Measurements from ENCODE around the gene CDC42BPB.
A peak's percentile ranks its signal among the peaks of the same experiment; 100 is the strongest.

Gene CDC42BPB

DNA sequence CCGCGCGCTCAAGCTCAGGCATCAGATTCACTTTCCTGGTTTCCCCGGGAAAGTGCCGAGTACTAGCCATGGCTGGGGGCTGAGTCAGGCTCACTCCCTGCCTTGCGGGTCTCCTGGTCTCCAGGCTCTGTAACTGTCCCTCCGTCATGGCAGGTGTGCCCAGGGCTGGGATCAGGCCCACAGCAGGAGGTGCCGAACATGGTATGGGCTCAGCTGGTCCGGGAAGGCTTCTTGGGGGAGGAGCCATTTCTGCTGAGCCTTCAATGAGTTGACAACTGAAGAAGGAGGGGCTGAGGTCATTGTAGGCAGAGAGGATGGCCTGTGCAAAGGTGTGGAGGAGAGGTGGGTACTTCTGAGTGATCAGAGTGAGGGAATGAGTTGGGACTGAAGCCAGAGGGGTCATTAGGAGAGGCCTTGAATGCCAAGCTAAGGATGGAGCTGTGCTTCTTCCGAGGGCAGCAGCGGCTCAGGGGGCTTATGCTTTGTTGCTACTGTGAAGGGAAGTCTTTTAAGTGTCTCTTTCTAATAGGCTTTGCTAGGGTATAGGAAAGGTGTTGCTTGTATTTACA is 37.9 kb upstream of the CDC42BPB start:
- no peak for DNase-seq

DNA sequence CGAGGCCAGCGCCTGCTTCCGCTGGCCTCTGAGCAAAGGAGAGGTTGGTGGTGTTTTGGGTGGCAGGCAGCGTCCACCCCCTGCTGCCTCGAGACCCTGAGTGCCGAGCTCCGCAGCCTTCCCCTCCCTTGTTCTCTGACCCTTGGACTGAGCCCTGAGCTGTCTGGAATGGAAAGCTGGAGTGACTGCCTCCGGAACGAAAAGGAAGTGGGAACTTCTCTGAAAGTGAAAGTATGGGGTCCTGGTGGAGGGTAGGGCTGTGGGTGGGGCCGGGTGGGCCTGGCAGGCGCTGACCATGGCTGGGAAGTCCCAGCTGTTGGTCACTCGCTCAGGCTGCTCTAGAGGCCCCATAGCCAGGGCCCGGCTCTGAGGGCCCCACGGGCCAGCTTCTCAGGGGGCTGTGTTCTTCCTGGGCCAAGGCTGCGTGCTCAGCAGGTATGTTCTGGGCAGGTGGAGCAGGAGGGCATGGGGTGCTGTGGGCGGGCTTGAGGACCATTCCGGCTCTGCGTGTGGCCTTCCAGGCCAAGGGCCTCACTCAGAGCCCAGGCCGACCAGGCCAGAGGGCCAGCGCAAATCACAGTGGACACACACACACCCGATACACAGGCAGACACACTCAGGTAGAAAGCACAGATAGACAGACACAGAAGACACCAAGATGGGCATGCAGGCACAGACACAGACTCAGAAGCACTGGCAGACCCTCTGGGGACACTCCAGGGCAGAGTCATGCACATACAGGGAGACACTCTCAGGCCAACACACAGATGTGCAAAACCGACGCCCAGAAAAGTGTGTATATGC is 37.3 kb upstream of the CDC42BPB start, which contains the start of gene EXOC3L4:
Gene EXOC3L4, plus strand, starts transcription at position 320 of the 804 bp plus-strand sequence. CDS start 5,495 bp downstream, outside the sequence.
- DNase-seq, result no peak

DNA sequence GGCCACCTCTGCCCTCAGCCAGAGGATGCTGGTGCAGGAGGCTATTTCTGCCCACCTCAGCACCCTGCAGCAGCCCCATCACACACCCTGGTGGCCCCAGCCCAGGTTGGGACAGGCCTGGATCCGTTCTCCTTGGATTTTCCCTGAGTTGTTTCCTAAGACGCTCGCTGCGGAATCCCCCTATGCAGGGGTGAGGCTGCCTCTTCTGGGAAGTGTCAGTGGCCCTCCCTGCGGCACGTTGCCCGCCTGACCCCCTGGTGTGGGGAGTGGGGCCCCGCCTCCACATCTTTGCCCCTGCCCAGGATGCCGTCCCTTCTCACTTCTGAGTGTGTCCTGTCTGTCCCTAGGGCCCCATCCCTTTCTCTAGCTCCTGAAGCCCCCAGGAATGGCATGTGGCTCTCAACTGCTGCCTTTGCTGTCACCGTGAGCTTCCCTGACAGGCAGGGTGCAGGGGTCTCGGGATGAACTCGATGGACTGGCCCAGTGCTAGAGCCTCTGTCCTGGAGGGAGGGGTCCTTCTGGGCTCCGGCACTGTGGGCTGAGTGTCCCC is 36.6 kb upstream of the CDC42BPB start:
- DNase-seq, result no peak

DNA sequence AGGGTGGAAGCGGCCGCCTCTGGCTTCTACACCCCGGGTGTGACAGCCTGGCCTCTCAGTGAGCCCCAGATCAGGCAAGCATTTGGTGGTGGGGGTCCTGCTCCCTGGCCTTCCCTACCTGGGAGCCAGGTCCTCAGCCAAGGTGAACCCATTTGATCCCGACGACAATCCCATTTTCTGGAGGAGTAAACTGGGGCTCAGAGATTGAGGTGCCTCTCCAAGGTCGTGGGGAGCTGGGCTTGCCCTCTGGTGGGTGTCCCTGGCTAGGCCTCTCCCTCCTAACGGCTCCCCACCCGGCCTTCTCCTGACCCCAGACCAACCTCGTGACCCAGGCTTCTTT is 34.5 kb upstream of the CDC42BPB start:
- no peak for DNase-seq

DNA sequence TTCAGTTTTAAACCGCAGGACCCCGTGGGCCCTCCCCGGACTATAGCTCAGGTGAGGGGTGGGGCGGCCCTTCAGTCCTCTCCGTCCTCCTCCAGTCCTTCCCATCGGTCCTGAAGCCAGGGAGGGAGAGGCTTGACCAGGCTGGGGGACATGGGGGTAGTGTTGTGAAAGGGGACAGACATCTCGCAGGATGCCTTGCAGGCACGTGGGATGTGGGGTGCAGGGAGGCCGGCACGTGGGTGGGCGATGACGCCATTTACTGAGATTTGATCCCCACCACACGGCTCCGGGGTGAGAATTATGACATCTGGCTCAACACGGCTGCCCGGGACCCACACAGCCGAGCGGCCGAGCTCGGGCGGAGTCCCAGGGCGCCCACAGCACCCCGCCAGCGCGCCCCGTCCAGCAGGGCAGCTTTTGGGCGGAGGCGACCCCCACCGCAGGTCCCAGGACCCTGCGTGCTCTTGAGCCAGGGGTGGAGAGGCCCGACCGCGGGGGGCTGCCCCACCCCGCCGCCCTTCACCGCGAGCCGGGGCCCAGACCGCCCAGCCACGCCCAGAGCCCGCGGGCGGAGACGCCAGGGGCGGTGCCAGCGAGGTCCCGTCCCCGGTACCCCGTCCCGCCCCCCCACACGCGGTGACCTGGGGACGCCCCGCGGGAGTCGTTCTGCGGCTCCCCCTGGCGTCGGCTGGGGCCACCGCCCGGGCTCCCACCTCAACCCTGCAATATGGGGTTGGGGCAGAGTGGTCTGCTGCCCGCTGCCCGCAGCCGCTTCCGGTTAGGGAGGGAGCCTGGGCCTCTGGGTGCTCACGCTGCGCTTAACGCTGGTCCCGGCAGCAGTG is 33.9 kb upstream of the CDC42BPB start:
- DNase-seq, result no peak

DNA sequence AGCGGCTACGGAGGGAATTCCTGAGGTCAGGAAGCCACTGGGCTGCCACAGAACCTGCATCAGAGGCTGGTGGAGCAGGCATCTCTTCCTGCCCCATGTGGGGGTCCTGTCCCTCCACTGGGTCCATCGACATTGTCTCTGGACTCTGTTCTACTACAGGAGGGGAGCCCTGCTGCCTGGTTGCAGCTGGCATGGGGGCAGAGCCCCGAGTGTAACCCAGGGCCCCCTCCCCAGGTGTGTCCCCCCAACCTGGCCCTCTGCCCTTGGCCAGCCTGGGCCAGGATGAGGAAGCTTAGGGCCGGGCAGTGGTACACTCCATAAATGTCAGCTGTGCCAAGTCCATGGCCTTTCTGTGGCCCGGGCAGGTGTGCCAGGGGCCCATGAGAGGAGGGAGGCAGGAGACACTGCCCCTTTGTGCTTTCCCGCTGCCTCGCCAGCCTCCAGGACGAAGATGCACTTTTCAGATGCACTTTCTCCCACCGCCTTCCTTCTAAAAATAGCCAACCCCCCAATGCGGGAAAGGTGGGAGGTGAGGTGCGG is 33.2 kb upstream of the CDC42BPB start:
- DNase-seq, result no peak

DNA sequence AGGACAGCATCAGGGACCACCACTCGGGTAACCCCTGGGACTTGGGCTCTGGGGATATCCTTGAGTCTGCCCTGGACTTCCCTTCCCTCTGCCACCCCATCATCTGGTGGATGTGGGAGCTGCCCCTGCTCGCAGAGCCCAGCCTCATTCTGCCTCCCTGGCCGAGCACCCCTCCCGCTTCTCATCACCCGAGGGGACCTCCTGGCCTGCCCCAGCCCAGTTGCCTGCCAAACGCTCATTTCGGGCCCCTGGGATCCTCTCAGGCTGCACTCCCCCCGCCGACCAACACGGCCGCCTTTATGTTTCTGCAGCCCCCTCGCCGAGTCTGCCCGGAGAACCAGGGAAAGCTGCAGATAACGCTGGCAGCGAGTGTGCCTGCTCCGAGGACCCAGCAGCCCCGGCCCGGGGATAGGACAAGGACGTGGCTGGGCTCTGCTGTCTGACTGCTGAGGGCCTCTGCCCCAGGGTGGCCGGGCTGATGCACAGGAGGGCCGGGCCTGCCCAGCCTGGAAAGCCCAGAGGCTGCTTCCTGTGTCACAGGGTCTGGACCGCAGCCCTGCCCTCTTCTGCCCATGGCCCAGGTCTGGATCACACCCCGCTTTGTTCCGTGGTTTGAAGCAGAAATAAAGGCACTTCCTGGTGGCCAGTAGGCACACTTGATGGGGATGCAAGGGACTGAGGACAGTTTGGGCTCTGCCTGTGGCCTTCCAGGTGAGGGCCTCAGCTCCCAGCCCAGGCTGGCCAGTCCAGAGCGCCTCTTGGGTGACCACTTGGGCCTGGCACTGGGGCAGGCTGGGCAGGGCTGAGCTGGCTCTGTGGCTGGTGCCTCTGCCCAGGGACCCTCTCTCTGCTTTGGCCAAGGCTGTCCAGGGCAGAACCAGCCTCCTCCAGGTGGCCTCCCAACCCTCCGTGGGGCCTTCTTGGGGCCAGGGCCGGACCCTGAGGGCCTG is 32.3 kb upstream of the CDC42BPB start:
- no peak for DNase-seq

DNA sequence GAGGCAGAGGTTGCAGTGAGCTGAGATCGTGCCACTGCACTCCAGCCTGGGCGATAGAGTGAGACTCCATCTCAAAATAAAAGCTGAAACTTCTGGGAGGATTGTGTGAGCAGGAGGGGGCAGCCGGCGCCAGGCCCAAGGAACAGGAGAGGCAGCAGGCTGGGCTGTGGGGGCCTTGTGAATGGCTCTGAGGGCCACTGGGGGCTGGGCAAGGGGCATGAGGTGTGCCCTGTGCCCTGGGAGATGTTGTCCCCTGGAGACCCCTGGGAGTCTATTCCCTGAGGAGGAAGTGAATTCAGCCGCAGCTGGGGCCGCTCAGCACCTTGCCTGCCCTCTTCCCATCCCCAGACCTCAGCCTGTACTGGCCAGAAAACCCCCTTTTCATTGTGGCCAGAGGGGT is 31.6 kb upstream of the CDC42BPB start:
- no peak for DNase-seq

DNA sequence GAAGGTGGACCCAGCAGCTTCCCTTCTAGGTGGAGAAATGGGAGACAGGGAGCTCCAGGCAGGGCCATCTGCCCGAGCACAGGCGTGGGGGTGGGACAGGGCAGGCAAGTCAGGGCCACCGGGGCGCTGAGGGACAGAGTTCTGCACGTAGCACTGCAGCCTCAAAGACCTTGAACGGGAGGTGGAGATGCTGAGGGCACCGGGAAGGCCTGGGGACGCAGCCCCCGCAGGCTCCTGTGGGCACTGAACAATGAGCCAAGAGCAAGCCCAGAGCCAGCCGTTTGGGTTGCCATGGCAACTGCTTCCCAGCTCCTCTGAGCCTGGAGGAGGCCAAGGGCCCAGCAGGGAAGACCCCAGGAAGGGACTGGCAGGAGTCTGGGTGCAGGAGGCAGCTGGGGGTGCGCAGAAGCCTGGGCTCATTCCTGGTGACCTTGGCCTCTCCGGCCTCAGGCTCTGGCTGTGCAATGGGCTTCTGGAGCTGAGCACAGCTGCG is 30.0 kb upstream of the CDC42BPB start:
- no peak for DNase-seq

DNA sequence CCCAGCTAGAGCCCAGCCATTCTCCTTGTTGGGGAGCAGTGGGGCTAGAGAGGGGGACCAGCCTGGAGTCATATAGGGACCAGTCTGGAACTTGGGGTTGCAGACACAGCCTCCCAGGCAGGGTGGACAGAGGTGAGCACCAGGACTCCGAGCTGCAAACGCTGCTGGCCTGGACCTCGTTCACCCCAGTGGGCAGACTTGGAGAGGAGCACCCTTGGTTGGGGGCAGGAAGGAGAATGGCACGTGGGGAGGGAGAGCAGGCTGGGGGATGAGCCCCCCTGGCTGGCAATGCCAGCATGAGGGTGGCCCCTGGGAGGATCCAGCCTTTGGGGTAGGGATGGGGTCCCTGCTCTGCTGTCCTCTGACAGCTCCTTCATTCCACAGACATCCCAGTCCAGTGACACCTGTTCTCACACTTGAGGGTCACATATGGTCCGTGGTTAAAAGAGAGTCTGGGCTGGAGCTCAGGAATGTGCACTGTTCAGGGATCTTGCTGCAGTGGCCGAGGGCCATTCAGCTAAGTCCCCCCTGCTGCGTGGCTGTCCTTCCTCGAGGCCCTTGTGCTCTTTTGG is 29.5 kb upstream of the CDC42BPB start:
- no peak for DNase-seq

DNA sequence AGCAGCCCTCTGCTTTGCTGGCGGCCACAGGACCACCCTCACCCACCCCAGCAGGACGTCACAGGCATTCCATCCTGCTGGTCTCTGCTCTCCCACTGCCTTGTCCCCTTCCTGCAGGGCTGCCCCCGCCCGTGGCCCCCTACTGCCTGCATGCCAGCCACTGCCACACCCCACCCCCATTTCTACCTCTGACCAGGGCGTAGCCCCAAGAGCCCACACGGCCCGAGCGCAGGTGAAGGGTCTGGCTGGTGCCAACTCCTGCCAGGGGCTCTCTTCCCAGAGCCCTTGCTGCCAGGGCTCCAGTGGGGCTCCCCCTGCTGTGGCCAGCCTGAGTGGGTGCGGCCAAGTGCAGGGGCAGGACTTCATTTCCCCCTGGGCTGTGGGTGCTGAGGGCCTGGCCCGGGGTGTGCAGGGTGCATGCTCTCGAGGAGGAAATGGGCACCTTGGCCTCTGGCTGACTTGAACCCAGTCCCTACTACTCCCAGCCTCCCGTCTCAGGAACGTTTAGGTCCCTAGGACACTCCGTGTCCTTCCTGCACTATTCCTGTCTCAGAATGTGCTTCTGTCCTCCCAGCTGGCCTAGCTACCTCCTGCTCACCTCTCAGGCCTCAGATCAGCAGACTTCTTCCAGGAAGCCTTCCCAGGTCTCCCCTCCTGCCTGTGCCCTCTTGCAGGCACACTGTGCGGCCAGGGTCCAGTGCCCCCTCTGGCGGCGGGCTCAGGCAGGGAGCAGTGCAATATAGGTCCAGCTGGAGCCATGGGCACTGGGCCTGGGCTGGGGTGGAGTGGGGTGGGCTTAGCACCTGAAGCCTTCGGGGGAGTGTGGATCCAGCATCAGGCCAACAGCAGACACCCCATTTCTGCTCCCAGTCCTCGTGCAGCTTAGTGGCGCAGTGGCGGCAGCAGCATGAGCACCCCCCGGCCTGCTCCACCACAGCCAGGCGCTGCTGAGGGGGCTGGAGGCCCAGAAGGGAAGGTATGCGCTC is 28.1 kb upstream of the CDC42BPB start:
- DNase-seq, result no peak

DNA sequence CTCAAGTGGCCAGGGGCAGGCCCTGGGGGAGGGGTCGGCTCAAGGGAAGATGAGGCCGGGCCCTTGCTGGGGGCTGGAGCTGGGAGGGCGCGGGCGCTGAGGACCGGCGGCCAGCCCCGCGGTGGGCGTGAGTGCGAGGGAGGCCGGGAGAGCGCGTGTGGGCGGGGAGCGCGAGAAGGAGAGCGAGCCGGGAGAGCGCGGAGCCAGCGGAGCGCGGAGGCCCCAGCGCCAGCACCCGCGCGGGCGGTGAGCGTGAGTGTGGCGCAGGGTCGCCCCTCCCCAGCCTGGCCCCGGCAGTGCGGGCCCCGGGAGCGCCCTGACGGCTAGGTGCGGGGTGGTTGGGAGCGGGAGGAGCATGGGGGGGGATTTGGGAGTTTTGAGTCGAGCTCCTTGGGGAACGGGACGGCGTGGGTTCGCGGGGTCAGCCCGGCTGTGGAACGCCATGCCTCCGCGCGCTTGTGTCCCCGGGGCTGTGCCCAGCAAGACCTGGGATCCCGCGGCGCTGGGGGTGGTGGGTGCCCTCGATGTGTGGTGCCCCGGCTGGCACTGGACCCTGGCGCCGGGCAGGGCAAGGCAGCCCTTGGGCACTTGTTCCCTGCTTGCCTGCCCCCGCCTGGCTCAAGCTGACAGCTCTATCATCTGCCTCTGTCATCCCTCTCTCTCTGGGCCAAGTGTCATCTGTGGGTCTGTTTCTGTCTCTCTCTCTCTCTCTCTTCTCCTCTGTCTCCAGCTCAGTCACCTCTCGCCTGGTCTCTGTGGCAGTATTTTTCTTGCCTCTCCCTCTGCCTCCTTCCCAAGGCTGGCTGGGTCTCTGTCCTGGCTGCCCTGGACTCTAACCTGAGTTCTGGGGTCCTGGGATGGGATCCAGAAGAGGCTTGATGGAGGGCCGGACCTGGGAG is 26.9 kb upstream of the CDC42BPB start, which contains the start of gene LBHD2:
Gene LBHD2, plus strand, starts transcription at position 190 of the 899 bp plus-strand sequence. CDS start 1,803 bp downstream, outside the sequence.
- DNase-seq, result no peak

DNA sequence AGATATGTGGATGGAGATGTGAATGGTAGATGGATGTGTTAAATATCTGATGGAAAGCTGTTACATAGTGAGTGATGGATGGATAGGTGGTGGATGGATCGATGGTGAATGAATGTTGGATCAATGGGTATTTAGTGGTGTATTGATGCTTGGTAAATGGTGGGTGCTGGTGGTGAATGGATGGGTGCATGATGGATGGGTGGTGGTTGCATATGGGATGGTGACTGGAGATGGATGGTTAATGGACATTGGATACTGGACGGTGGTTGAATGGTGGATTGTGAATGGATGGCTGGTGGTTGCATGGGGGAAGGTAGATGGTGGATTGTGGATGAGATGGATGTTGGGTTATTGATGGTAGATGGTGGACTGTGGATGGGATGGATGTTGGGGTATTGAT is 24.6 kb upstream of the CDC42BPB start:
- no peak for DNase-seq

DNA sequence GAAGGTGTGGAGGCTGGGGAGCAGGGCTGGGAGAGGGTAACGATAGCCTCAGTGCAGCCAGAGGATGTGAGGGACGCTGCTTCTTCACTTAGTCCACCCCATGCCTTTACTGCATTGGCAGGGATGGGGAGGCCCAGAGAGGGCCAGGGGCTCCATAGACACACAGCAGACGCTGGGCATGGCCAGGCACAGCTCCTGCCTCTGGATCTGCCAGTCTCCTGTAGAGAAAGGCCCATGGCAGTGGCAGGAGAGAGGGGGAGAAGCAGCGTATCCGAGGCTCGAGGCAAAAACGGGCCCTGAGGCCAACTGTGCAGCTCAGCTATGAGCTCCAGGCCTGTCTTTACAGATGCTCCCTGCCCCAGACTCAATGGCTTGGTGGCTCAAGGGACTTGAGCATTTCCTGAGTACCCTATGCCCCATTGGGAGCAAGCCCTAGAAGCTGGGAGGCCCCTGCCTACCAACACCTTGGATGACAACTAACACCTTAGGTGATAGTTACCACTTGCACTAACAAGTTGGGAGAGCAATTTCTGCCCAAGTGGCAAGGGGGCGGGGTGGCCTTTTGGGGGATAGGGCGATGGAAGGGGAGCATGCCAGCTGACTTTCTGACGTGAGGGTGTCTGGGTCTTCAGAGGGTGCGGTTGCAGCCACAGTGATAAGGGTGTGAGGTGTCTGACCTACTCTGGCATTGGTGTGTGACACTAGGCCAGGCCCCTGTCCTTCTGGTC is 21.7 kb upstream of the CDC42BPB start:
- DNase-seq, result no peak

DNA sequence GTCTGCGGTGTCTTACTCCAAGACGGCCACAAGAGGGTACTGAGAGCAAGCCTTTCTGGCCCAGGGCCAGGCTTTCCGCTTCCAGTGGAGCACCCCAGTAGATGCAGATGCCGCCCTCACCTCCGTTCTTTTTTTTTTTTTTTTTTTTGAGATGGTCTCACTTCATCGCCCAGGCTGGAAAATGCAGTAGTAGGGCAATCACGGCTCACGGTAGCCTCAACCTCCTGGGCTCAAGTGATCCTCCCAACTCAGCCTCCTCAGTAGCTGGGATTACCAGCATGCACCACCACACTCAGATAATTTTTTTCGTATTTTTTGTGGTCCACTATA is 21.0 kb upstream of the CDC42BPB start:
- DNase-seq, result peak; percentile 48

DNA sequence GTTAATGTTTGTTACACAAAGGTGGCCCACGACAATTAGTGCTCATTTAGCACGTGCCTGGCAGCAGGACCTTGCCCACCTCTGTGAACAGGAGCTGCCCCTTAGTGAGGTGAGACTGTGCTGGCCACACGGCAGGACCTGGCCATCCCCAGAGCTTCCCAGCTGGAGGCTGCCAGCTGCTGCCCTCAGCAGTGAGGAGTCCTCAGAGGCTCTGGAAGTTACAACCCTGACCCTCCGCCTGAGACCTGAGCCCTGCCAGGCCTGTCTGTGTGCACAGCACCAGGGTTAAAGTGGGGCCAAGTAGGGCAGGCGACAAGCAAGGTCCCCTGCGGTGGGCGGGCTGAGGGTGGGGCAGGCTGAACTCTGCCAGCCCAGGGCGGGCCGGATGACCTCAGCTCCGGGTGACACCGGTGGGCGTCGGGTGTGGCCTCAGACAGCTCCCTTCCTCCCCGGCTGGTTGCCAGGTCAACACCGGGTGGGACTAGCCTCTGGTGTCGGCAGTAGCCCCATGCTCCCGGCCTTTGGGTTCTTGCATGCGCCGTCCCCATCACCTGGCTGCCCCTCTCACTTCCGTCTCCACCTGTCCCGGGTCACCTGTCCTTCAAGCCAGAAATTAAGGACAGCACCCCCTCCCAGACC is 17.5 kb upstream of the CDC42BPB start:
- DNase-seq, result no peak

DNA sequence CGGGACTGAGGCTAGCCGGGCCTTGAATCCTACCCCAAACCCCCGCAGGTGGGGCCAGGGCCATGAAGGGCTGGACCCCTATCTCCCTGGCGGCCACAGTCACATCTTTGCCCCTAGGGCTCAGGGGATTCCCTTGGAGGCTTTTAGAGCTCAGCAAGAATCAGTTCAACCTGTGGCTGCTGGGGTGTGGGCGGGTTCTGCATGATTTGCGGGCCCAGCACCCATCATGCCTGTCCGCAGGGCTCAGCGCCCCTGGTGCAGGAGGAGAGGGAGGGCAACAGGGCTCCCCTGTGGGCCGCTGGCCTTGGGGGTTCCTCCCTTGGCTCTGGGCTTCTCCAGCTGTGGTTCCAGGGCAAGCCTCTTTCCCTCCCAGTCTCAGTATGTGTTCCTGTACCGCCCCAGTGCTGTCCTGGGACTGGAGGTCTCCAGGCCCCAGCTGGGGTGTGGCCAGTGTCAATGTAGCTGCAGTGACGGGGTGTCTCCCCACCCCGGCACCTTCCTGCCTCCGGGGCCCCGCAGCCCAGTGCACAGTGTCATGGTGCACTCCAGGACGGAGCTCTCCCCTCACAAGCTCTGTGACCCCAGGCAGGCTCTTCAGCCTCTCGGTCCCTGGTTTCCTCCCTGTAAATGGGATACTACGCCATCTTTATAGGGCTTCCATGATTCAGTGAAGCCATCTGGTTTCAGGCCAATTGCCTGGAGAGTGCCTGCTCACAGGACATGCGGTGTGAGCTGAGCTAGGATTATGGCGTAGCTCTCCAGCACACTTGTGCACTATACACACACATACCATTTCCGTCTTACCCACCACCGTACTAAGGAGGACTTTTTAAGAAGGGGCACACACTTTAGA is 16.8 kb upstream of the CDC42BPB start:
- no peak for DNase-seq

Measured in NK-92 treated with Interleukin-12 subunit alpha and Interleukin-12 subunit beta, amount 100 ng/mL, for 24 hours (cell line).